PC-3 (cell line): ENCODE measurements around the gene LRRFIP1.

Experiments used
- CTCF ChIP-seq: fragments of 300-600 bp; sonication (generic); conservative IDR thresholded peaks from 2 replicates; pipeline ENCODE4 v1.5.1; 2017; ENCODE audit warnings: antibody characterized with exemption, low read depth, mild to moderate bottlenecking, low read length
- EZH2 ChIP-seq: fragments of 300-600 bp; sonication (generic); IDR thresholded peaks from one replicate; pipeline ENCODE4 v1.6.1; 2017; ENCODE audit warnings: antibody characterized with exemption, mild to moderate bottlenecking, low read length; ENCODE audit not compliant: unreplicated experiment

GRCh38 chr2:237673130-237674001 lies 46.0 kb downstream of the LRRFIP1 start:
- TF ChIP-seq EZH2 (no peak), CTCF (peak; percentile 85)
